ENCODE data around the gene ENDOD1. TPM values are rescaled to one million over a fixed set of nuclear protein-coding genes. Genes with fewer than 3 reads are reported as not detected.

Gene ENDOD1
- total RNA-seq, 4 donors from 2014 or later, result 27.8 to 44.8 (median 35.9) TPM

DNA sequence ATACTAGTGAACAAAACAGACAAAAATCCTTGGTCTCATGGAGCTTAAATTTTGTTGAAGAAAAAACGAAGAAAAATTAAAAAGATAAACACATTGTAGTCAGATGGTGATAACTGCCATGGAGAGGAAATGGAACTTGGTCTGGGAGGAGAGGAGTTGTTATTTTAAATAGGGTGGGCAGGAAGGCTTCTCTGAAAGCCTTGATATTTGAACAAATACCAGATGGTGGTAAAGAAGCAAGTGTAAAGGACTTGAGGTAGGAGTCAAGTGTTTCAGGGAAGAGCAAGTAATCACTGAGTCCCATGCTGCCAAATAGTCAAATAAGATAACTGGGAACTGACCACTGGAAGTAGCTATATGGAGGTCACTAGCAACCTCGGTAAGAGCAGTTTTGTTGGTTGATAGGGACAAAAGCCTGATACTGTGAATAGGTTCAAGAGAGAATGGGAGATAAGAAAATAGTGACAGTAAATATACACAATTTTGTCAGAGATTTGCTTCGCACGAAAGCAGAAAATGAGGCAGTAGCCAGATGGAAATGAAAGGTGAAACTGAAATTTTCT lies 86.3 kb downstream of the ENDOD1 start:
- Histone ChIP-seq H3K4me1 (no peaks in the 10 kb centered on the region), H3K9me3 (no peaks in the 10 kb centered on the region), H3K4me3 (no peak overlapping the region), H3K27ac (no peak overlapping the region), H3K36me3 (peaks cover 0 to 92% (median 20%) of the 10 kb centered on the region in 3 donors), H3K27me3 (no peaks in the 10 kb centered on the region)
- DNase-seq, result no peak
- intact Hi-C loops (cut with DNase I), result no loop called here
- TF ChIP-seq, protein P1, sequence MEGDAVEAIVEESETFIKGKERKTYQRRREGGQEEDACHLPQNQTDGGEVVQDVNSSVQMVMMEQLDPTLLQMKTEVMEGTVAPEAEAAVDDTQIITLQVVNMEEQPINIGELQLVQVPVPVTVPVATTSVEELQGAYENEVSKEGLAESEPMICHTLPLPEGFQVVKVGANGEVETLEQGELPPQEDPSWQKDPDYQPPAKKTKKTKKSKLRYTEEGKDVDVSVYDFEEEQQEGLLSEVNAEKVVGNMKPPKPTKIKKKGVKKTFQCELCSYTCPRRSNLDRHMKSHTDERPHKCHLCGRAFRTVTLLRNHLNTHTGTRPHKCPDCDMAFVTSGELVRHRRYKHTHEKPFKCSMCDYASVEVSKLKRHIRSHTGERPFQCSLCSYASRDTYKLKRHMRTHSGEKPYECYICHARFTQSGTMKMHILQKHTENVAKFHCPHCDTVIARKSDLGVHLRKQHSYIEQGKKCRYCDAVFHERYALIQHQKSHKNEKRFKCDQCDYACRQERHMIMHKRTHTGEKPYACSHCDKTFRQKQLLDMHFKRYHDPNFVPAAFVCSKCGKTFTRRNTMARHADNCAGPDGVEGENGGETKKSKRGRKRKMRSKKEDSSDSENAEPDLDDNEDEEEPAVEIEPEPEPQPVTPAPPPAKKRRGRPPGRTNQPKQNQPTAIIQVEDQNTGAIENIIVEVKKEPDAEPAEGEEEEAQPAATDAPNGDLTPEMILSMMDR (IDR thresholded peaks at IDR 0.05), result no peak
- no peak for TF ChIP-seq POLR2A (IDR thresholded peaks at IDR 0.05)
- WGBS, 2 donors, result 70 to 77% methylated on average over 4 of the region's 4 CpGs

Other genes starting within 250 kb of the ENDOD1 start
- gene CWC15, start 116.3 kb upstream of the ENDOD1 start, total RNA-seq, result 10 to 100 TPM; 29.3 to 52.6 (median 37.6) TPM
- under 1 TPM; 0.38 to 0.83 (median 0.44) TPM for gene KDM4D, start 116.1 kb upstream of the ENDOD1 start, total RNA-seq
- not detected for gene KDM4E, start 64.6 kb upstream of the ENDOD1 start, total RNA-seq
- not detected for gene KDM4F, start 40.4 kb upstream of the ENDOD1 start, total RNA-seq
- 10 to 100 TPM; 20.1 to 37.4 (median 22.2) TPM for gene SRSF8, start 22.9 kb upstream of the ENDOD1 start, total RNA-seq
- gene SESN3, start 141.4 kb downstream of the ENDOD1 start, total RNA-seq, result 10 to 100 TPM; 11.3 to 33.7 (median 22.1) TPM

Data from esophagus squamous epithelium (tissue), 5 donors.